ENCODE results near the gene ITIH1.

Gene ITIH1

DNA sequence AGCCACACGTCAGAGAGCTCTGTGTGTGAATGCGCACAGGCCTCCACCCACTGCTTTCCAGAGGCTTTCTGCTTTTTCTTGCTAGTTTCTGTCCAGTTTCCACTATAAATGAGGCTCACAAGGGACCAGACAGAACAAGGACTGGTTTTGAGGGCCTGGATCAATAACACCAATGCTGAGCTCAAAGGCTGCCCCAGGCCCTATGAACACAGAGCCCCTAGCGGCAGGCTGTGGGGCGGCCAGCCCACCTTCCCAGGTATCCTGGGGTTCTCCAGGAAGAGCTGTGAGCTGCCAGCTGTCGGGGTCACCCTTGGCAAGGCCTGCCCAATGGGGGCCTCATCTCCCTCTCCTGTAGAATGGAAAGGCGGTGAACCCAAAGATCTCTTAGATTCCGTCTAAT lies 15.0 kb downstream of the ITIH1 start:
- no peak for DNase-seq

DNA sequence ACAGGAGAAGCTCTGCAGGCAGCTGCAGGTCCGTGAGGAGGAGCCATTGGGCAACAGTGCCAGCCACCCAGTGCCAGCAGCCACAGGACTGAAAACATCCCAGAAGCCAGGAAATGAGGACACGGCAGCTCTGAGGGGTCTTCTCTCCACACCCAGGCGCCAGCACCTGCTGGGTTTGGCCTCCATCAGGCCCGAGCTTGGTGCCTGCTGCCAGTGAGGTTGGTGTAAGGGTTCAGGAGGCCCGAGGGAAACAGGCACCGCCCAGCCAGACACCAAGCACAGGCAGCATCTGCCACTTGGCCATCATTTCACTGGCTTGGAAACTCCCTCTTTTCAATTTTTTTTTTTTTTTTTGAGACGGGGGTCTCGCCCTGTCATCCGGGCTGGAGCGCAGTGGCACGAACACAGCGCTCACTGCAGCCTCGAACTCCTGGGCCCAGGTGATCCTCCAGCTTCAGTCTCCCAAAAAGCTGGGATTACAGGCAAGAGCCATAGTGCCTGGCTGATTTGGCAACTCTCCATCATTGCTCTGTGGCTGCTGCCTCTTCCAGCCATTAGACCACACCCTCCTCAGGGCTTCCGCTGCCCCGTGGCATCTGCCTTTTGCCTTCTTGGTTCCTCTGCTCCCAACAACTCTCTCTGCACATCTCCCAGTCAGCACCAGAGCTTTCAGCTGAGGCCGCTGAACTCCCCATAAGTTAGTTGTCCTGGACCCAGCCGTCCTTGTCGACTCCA lies 15.7 kb downstream of the ITIH1 start:
- DNase-seq, result peak; percentile 52

DNA sequence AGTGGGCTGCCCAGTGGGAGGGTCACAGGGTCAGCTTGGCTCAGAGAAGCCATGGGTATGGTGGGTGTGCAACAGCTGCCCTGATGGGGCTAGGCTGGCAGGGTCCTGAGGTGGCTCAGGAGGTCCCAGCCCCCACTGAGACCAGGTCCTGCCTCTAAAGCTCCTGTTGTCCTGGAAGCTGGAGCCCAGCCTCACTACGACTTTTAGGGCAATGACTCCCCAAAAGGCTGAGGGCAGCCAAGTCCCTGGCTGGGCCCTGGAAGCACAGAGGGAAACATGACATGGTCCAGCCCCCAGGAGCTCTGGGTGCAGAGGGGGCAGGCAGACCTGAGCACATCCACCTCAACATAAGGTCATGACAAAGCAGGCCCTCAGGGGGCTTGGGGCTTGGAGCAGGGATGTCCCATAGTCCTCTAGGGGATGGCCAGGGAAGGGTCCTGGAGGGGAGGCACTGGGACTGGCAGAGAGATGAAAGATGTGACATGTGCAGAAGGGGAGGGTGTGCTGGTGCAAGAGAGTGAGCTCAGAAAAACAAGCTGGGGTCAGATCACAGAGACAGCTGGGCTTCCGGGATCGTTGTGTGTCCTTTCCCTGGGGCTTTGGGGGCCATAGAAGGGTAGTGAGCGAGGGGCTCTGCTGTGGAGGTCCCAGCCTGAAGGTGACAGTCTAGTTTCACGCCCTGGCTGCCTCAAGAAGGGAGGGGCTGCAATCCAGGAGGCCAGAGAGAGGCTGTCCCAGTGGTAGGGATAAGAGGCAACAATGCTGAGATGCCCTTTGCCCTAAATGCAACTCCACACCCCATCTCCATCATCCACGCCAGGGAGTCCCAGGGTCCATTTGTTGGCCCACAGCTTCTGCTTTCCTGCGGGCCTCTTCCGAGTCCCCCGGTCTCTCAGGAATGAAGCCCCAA lies 16.6 kb downstream of the ITIH1 start:
- DNase-seq, result no peak

DNA sequence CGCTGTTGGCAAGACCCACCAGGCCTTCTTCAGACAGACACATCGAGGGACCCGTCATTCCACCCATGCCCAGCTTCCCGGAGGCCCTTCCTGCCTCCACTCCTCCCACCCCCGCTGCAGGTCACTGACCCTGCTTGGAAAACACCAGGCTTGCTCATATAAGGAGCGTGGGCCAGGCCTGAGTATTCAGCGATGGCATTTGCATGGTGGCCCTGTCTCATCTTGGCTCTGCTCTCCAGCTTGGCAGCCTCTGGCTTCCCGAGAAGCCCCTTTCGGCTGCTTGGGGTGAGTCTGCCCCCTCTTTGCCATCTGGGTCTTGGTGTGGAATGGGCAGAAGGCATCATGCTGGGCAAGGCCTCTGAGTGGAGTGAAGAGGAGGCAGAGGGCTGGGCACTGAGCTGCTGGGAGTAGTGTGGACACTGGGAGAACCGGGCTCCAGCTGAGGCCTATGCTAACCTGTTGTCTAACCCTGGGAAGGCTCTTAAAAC lies 17.3 kb downstream of the ITIH1 start, which contains the start of gene ITIH3:
TSS of gene ITIH3 (plus strand) at position 185 of the 488 bp plus-strand sequence. CDS start at position 193, 8 bp downstream.
- no peak for DNase-seq

DNA sequence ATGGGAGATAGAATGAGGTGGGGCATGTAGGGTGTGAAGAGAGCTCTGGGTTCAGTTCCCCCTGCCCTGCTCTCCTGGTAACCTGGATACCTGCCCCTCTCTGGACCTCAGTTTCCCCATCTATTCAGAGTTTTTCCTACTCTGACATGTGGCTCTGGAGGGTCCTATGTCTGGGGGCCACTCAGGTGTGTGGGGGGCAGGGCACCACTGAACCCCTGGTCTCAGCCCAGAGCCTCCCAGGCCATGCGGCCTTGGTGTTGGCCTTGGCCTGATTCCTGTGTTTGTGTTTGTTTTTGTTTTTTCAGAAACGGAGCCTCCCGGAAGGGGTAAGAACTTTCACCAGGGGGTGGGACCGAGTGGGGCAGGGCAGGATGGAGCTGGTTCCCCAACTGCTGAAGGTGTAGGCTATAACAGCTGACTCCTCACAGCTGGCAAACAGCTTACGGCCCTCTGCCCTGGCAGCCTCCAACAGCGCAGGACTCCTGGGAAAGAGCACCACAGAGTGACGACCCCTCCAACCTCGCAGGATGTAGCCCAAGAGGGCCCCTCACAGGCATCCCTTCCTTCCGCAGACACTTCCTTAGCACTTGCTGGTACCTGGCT lies 18.0 kb downstream of the ITIH1 start:
- no peak for DNase-seq

DNA sequence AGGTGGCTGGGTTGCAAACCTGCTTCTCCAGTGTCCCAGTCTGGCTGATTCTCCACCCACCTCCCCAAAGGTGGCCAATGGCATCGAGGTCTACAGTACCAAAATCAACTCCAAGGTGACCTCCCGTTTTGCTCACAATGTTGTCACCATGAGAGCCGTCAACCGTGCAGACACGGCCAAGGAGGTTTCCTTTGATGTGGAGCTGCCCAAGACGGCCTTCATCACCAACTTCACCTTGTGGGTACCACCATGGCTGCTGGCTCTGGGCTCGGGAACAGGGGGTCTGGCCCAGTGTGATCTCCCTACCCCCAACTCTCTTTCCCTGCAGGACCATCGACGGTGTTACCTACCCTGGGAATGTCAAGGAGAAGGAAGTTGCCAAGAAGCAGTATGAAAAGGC lies 19.0 kb downstream of the ITIH1 start:
- no peak for DNase-seq

DNA sequence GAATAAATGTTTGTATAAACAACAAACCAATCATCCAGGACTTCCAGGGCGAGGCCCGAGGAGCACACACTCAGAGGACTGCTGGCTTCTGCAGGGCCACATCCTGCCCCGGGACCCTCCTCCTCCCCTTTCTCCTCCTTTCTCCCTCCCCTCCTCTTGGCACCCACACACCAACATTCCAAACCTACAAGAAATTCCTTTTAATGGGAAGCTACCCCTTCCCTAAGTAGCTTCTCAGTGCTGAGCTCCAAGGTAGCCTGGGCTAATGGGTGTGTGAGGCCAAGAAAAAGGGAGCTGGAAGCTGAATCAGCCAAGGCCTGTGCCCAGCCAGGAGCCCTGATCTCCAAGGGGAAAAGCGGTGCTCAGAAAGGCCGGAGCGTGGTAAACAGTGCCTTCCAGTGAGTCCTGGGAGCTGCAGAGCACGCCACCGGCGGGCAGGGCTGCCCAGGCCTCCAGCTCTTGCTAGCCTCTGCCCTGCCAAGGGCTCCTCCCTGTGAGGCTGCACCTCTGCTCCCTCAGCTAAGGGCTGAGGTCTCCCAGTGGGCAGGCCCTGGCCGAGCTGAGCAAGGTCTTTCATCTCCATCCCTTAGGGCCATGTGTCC lies 21.1 kb downstream of the ITIH1 start:
- DNase-seq, result no peak

DNA sequence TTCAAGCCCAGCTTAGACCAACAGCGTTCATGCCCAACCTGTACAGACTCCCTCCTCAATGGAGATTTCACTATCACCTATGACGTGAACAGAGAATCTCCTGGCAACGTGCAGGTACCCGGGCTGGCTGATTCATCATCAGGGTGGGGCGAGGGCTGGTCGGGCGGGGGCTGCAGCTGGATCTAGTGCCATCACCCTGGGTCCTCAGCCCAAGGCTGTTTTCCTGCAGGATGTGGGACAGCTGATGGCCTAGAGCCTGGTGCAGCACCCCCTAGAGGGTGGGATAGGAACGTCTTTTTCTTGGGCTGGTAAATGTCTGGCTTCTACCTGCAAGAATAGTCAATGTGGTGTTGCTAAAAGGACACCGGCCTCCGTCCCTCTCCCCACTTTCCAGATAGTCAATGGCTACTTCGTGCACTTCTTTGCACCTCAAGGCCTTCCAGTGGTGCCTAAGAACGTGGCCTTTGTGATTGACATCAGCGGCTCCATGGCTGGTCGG lies 21.6 kb downstream of the ITIH1 start:
- DNase-seq, result peak; percentile 0

DNA sequence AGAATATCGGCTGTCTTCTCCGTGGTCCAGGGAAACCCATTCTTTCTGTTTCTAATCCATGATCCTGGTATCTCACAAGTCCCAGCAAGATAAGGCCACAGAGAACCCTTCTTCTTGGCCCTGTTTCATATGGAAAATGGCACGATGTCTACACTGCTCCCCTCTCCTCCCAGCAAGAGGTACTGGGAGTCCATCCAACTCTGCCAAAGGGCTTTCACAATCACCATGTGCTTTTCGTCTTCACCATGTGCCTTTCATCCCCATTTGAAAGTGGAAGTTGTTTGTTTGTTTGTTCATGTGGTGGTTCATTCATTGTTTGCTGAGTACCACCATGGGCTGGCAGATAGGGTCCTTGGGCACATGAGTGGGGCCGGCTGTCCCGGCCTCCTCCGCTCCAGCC lies 22.7 kb downstream of the ITIH1 start:
- no peak for DNase-seq

DNA sequence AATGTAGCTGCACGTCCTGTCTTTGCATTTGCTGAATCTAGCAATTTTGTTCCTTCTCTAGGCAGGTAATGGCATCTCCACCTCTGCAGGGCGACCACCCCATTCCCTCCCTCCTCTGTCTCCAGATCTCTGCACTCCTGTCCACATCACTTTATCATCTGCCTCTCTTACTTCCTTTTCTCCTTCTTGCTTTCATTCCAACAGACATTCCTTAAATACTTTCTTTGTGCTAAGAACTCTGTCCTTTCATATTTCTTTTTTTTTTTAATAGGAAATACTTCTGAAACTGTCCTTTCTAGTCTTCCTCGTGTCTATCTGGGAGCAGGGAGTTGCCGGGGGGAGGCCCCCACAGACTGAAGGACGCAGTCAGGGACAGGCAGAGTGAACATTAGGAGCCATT lies 24.4 kb downstream of the ITIH1 start:
- no peak for DNase-seq

DNA sequence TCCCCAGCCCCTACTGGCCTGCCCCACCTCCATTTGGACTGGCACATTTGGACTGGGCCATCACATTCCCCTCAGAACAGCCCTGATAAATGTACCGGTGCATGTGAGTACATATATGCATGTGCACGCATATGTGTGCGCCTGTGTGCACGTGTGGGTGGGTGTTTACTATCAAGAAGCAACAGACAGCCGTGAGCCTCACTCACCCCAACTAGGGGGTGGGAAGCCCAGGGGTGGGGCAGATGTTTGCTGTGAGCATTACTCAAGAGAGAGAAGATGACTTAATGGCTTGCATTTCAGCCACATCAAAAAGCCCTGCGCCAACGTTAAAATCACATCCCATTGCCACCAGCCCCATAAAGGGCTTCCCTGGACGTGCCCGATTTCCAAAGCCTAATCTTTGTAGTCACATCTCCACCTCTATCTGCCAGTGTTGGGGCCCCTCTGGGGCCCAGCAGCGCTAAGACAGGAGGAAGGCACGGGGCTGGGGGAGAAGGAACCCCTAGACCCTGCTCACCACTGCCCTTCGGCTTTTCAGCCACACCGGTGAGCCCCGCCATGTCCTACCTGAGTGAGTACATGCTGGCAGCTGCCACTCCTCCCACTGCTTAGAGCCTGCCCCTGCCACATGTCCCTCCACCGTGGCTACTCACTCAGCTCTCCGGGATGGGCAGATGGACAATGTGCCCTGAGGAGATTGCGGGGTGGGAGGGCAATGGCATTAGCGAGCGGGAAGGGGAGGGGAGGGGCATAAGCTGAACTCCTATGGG lies 28.1 kb downstream of the ITIH1 start:
- no peak for DNase-seq

DNA sequence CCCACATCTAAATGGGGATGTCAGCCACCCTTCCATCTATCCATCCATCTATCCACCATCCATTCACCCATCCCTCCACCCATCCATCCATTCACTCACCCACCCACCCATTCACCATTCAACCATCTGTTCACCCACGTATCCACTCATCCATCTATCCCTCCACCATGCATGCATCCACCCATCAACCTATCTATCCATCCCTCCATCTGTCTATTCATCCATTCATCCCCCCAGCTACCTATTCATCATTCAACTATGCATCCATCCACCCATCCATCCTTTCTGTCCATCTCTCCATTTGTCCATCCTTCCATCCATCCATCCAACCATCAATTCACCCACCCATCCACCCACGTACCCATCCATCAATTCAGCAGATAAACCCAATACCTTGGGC lies 31.8 kb downstream of the ITIH1 start:
- DNase-seq, result no peak

DNA sequence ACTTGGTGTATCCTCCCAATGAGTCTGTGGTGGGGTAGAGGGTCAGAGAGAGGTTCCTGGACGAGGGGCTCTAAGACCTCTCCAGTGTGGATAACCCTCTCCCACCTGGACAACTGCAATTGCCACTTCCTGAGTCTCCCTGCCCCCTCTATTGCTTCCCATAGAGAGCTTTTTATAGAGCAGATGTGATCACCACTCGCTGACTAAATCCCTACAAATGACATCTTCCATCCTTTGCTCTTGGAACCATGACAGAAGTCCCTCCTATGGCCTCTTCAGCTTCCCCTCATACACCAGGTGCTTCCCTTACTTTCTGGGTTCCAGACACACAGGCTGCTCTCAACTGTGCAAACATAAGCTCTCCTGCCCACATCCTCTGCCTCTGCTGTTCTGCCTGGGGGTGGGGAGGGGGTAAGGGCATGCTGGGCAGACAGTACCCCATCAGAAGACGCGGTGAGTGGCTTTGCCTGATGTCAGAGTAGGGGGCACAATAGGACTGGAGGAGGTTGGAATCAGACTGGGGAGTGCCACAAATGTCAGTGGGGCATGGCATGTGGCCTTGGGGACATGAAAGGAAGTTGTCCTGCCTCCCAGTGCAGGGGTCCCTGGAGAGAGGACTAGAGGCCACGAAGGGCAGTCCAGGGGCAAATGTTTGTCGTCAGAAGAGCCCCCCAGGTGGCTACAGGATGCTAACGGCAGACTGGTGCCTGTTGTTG lies 32.4 kb downstream of the ITIH1 start:
- no peak for DNase-seq

DNA sequence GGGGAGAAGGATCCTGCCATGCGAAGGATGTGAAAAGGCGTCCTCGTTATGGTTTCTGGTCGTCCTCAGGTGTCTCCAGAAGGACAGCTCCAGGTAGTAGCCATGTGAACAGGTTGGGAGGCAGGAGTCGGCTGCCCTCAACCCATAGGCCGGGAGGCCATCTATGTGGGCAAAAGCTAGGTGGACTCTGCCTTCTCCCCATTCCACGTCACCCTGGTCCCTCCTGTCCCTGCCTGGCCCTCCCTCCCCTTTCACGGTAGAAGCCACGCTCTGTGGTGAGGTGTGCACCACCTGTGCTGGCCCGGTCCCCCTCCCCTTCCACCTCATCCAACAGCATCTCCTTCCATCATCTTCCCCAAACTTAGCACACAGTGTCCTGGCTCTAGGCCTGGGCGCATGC lies 33.5 kb downstream of the ITIH1 start:
- DNase-seq, result no peak

DNA sequence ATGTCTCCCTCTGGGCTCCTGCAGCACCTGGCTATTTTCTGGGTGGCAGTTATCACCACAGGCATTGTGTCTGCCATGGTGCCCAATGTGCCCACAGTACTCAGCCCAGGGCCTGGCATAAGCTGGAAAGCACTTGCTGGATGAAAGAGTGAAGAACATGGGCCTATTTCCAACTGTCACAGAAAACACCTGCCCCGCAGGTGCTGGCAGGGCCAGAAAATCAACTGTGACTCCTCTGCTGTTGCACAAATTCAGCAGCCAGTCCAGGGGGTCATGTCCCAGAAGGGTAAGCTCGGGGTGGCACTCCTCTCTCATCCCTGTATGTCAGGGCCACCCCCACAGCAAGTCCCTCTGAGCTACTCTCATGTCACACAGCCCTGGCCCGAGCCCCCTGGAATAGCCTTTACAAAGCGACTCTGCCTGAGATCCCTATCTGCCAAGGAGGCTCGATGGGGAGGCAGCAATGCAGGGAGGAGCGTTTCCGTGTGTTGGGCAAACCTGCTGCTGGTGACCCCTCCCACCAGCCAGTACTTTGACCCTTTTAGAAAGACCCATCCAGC lies 34.1 kb downstream of the ITIH1 start:
- DNase-seq, result no peak

DNA sequence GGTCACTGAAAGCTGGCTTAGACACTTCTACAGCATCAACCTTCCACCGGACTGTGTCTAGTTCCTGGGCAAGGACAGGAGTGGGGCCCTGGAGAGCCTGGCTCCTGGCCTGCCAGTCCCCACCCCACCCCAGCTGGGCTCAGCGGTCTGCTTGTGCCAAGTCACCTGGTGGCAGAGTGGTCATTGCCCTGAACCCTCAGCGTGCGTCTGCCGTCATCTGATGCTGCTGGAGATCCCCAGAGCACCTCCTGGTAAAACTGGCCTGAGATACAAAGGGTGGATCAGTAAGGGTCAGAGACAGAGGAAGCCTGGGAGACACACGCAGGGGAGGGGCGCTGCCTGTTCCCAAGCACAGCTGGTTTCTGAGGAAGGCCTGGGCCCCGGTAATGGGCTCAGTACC lies 36.4 kb downstream of the ITIH1 start:
- no peak for DNase-seq

DNA sequence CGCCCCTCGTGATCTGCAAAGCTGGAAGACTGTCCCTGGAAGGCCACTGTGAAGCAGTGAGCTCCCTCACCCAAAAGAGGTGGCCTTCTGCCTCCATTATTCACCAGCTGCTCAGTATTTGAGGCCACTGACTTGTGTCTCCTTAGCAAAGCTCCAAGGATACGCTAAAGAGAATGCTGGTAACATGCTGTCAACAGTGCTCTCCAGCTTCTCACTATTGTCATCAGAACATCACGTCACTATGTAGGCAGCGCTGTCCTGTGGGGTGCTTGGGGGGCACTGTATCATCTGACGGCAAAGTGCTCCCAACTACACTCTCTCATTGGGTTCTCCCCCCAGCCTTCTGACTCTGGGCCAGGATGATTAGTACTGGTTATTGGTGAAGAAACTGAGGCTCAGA lies 38.8 kb downstream of the ITIH1 start:
- DNase-seq, result no peak

DNA sequence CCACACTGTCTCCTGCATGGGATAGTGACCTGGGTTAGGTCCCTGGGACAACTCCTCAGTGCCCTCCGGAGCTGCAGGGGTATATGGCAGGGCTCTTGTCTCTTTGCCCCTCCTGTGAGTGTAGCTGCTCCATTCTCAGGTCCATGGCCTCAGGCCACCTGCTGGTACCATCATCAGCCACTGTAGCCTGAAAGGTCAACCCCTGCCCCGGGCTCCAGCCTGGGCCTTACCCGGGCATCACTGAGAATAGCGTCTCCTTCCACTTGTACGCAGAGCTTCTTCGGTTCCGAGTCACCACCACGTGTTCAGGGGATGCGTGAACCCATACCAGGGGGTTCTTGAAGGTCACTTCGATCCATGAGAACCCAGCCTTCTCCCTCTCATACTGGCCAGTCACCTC lies 39.3 kb downstream of the ITIH1 start:
- no peak for DNase-seq

DNA sequence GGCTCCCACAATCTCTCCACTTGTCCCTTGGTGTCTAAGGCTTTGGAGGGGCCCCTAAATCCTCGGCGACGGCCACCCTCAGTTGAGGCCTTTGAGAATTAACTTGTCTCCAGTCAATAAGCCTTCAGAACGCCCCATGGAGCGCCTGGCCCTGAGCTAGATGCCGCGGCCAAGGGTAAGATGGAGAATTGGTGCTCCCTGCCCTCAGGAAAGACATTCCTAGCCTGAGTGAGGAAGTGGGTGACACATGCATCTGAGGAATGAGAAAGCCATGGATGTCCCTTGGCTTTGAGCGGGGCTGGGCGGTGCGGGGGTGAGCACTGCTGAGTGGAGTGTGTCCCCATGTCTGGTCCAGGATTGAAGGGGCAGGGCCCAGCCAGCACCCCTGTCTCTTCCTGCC lies 39.8 kb downstream of the ITIH1 start:
- DNase-seq, result no peak

DNA sequence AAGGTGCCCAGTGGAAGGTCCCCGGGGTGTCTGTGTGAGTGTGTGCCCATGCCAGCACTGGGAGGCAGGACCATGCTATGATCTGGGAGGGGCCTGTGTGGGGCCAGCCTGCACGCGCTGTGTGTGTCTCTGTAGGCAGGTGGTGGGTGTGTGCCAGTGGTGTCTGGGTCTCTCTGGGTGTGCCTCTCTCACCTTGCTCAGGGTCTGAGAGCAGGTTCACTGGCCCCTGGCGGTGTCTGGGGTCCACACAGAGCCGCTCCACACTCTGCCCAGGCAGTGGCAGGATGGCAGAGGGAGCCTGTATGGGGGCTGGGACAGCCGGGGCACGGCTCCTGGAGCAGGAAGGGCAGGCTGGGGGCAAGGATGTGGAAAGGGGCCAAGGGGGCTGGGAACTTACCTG lies 40.5 kb downstream of the ITIH1 start:
- no peak for DNase-seq

DNA sequence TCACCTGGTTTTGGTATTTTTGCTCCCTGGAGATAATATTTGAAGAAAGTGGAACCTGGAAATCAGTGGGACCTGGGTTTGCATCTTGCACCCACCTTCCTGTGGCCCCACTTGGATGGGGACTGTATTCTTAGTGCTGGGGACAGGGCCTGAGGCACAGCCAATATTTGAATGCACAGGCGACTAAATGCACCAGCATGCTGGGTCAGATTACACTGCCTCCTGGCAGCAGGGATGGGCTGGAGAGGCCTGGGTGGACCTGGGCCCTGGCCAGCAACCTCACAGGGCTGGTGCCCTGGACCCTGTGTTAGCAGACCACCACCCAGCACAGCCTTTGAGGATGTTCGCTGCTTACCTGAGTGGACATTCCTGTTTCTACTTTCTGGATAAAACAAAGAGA lies 42.5 kb downstream of the ITIH1 start:
- DNase-seq, result no peak

All from NCI-H1694 treated with DMSO at 0.1 percent for 48 hours (cell line).